WTC11 (cell line): ENCODE data around the gene HOXA7. TPM values are rescaled to one million over a fixed set of nuclear protein-coding genes. Genes with fewer than 3 reads are reported as not detected.
A peak's percentile ranks its signal among the peaks of the same experiment; 100 is the strongest.

ENCODE experiments used
- ATAC-seq: fragments of 200-7000 bp; cut with Tn5 transposase; 2 replicates; pipeline ENCODE4 v1.10.0; 2021; ENCODE audit warnings: mild to moderate bottlenecking, moderate library complexity
- CTCF ChIA-PET: fragments of 300-600 bp; sonication (Branson Sonifier 250); formaldehyde crosslinking; loops from one replicate; lab custom pipeline; 2021; ENCODE audit warnings: antibody characterized with exemption; lab: Charles Lee
- POLR2A ChIA-PET: fragments of 350-600 bp; sonication (Branson Sonifier 250); formaldehyde crosslinking; loops from one replicate; lab custom pipeline; 2021; ENCODE audit warnings: antibody characterized with exemption; lab: Charles Lee
- DNase-seq: peaks from one replicate; pipeline ENCODE4 v3.0.0; 2021; ENCODE audit warnings: low spot score
- H3K27ac Mint-ChIP-seq: 2 replicates; pipeline ENCODE4 v1.8.0; 2021; ENCODE audit warnings: mixed read lengths
- H3K27me3 Mint-ChIP-seq: 2 replicates; pipeline ENCODE4 v1.8.0; 2021; ENCODE audit warnings: low read depth, mild to moderate bottlenecking, moderate library complexity, mixed read lengths
- H3K36me3 Mint-ChIP-seq: 2 replicates; pipeline ENCODE4 v1.8.0; 2021; ENCODE audit warnings: mixed read lengths
- H3K4me1 Mint-ChIP-seq: 2 replicates; pipeline ENCODE4 v1.8.0; 2022; ENCODE audit warnings: mixed read lengths
- H3K4me3 Mint-ChIP-seq: 2 replicates; pipeline ENCODE4 v1.8.0; 2021; ENCODE audit warnings: mild to moderate bottlenecking, moderate library complexity, mixed read lengths
- H3K9me3 Mint-ChIP-seq: 2 replicates; pipeline ENCODE4 v1.8.0; 2021; ENCODE audit warnings: mixed read lengths
- CREB1 ChIP-seq: sonication (generic); formaldehyde crosslinking; IDR thresholded peaks from 2 replicates; pipeline ENCODE4 v1.8.0; 2023; ENCODE audit warnings: mild to moderate bottlenecking, missing genetic modification reagents
- EMX1 ChIP-seq: fragments of 250-450 bp; sonication (Bioruptor Pico); IDR thresholded peaks from 2 replicates; pipeline ENCODE4 v1.8.0; 2021; ENCODE audit warnings: mild to moderate bottlenecking
- ETV6 ChIP-seq: sonication (generic); formaldehyde crosslinking; IDR thresholded peaks from 2 replicates; pipeline ENCODE4 v1.8.1; 2022; ENCODE audit warnings: mild to moderate bottlenecking, missing genetic modification reagents
- FOXJ3 ChIP-seq: sonication (generic); formaldehyde crosslinking; IDR thresholded peaks from 2 replicates; pipeline ENCODE4 v1.9.0; 2021; ENCODE audit warnings: missing genetic modification reagents, mild to moderate bottlenecking, borderline replicate concordance
- GTF2I ChIP-seq: fragments of 250-450 bp; sonication (Bioruptor Pico); conservative IDR thresholded peaks from 2 replicates; pipeline ENCODE4 v1.4.0; 2021; ENCODE audit warnings: mild to moderate bottlenecking
- JUN ChIP-seq: sonication (generic); formaldehyde crosslinking; IDR thresholded peaks from 2 replicates; pipeline ENCODE4 v1.8.0; 2023; ENCODE audit warnings: mild to moderate bottlenecking, missing genetic modification reagents
- KAT7 ChIP-seq: sonication (generic); formaldehyde crosslinking; IDR thresholded peaks from 2 replicates; pipeline ENCODE4 v1.8.1; 2023; ENCODE audit warnings: missing genetic modification reagents, mild to moderate bottlenecking, borderline replicate concordance
- MYBL2 ChIP-seq: sonication (generic); formaldehyde crosslinking; IDR thresholded peaks from 2 replicates; pipeline ENCODE4 v1.8.1; 2023; ENCODE audit warnings: mild to moderate bottlenecking, moderate library complexity, missing genetic modification reagents
- NFATC4 ChIP-seq: fragments of 250-450 bp; sonication (Bioruptor Pico); IDR thresholded peaks from 2 replicates; pipeline ENCODE4 v1.9.0; 2021; ENCODE audit warnings: mild to moderate bottlenecking
- NFYB ChIP-seq: sonication (generic); formaldehyde crosslinking; conservative IDR thresholded peaks from 2 replicates; pipeline ENCODE4 v1.8.0; 2022; ENCODE audit warnings: low read depth, missing genetic modification reagents
- NR2C2 ChIP-seq: sonication (generic); formaldehyde crosslinking; IDR thresholded peaks from 2 replicates; pipeline ENCODE4 v1.8.0; 2022; ENCODE audit warnings: mild to moderate bottlenecking, missing genetic modification reagents
- RELA ChIP-seq: sonication (generic); formaldehyde crosslinking; IDR thresholded peaks from 2 replicates; pipeline ENCODE4 v1.8.1; 2022; ENCODE audit warnings: missing genetic modification reagents, mild to moderate bottlenecking, borderline replicate concordance
- RORB ChIP-seq: fragments of 250-450 bp; sonication (Bioruptor Pico); IDR thresholded peaks from 2 replicates; pipeline ENCODE4 v1.9.0; 2021; ENCODE audit warnings: mild to moderate bottlenecking
- SMAD3 ChIP-seq: sonication (generic); formaldehyde crosslinking; IDR thresholded peaks from 2 replicates; pipeline ENCODE4 v1.8.0; 2022; ENCODE audit warnings: missing genetic modification reagents, mild to moderate bottlenecking, borderline replicate concordance
- ZNF138 ChIP-seq: sonication (generic); formaldehyde crosslinking; conservative IDR thresholded peaks from 2 replicates; pipeline ENCODE4 v1.8.1; 2022; ENCODE audit warnings: mild to moderate bottlenecking, moderate library complexity, missing genetic modification reagents
- ZNF416 ChIP-seq: fragments of 250-450 bp; sonication (Bioruptor Pico); IDR thresholded peaks from 2 replicates; pipeline ENCODE4 v1.9.0; 2021; ENCODE audit warnings: mild to moderate bottlenecking, inconsistent platforms
- ZNF423 ChIP-seq: fragments of 250-450 bp; sonication (Bioruptor Pico); IDR thresholded peaks from 2 replicates; pipeline ENCODE4 v2.1.2; 2022; ENCODE audit warnings: mild to moderate bottlenecking, moderate library complexity
- total RNA-seq: library from RNA; stranded (reverse); gene quantifications from 3 replicates; pipeline ENCODE4 v1.2.3, GENCODE V29; 2021
- TF ChIP-seq, protein P1 (sequence below): sonication (generic); formaldehyde crosslinking; IDR thresholded peaks from 2 replicates; pipeline ENCODE4 v1.8.1; 2022; ENCODE audit warnings: missing genetic modification reagents, borderline replicate concordance
- TF ChIP-seq, protein P2 (sequence below): sonication (generic); formaldehyde crosslinking; IDR thresholded peaks from 2 replicates; pipeline ENCODE4 v1.8.0; 2022; ENCODE audit warnings: missing genetic modification reagents
- TF ChIP-seq, protein P3 (sequence below): sonication (generic); formaldehyde crosslinking; IDR thresholded peaks from 2 replicates; pipeline ENCODE4 v1.8.1; 2023; ENCODE audit warnings: mild to moderate bottlenecking, moderate library complexity, missing genetic modification reagents
- TF ChIP-seq, protein P4 (sequence below): sonication (generic); formaldehyde crosslinking; conservative IDR thresholded peaks from 2 replicates; pipeline ENCODE4 v1.8.1; 2023; ENCODE audit warnings: mild to moderate bottlenecking, low read depth, missing genetic modification reagents, moderate library complexity
- TF ChIP-seq, protein P5 (sequence below): sonication (generic); formaldehyde crosslinking; IDR thresholded peaks from 2 replicates; pipeline ENCODE4 v1.8.0; 2022; ENCODE audit warnings: mild to moderate bottlenecking, missing genetic modification reagents
- TF ChIP-seq, protein P6 (sequence below): sonication (generic); formaldehyde crosslinking; IDR thresholded peaks from 2 replicates; pipeline ENCODE4 v1.8.1; 2022; ENCODE audit warnings: mild to moderate bottlenecking, moderate library complexity, missing genetic modification reagents
- TF ChIP-seq, protein P7 (sequence below): fragments of 250-450 bp; sonication (Bioruptor Pico); IDR thresholded peaks from 2 replicates; pipeline ENCODE4 v1.9.0; 2021; ENCODE audit warnings: moderate library complexity, mild to moderate bottlenecking, inconsistent platforms, borderline replicate concordance

The HOXA7 gene
- total RNA-seq, 1 experiment from 2014 or later: not detected

DNA sequence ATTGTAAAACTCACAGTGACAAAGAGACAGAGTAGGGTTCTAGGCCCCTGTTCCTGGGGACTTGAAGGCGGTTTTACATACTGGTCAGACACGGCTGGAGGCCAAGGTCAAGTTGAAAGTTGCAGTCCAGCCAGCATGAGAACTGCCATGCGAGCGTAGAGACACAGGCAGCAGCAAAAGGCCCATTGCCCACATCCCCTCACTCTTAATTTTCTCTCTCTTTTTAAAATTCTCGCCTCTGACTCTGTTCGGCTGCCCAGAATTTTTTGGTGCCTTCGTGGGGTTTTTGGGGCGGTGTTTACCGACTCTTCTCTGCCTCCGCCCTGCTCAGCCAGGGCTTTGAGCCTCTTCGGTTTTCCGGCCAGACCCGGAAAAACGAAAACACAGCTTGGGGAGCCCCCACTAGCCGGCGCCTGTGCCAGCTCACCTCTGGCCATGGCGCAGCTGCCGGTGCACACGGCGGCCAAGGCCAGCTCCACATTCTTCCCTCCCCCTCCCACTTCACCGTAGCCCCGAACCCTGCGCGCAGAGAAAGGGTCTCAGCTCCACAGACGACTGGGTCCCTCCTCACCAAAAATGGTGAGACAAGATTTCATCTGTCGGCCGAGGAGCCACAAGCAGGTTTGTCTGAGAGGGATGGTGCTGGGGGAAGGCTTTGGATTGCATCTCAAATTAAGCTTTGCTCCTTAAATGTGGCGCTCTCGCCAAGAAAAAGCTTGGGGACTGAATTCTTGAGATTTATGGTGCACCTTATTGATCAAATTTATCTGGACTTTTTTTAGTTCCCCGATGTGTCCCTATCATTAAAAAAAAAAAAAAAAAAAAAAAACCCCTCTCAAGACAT, 45.8 kb upstream of the HOXA7 start:
- Mint-ChIP-seq H3K36me3 (no peaks in the 10 kb centered on the region), H3K4me3 (peak overlapping the region; percentile 45), H3K27me3 (peaks cover 96% of the 10 kb centered on the region), H3K4me1 (peaks cover 36% of the 10 kb centered on the region), H3K9me3 (no peaks in the 10 kb centered on the region), H3K27ac (no peak overlapping the region)
- ATAC-seq (no peak), DNase-seq (no peak)
- CTCF ChIA-PET: interaction anchor here (1.5 to 2.8 kb wide), 2 partner anchors 23 to 573 kb away, joined by 3 to 14 read pairs; no protein-coding TSS in a partner anchor
- POLR2A ChIA-PET: no interaction called here
- TF ChIP-seq GTF2I (CRISPR knock-in tag): no peak
- no peak for TF ChIP-seq CREB1 (CRISPR knock-in tag)
- no peak for TF ChIP-seq ZNF423 (CRISPR knock-in tag)
- TF ChIP-seq RORB (CRISPR knock-in tag): no peak
- no peak for TF ChIP-seq NR2C2 (CRISPR knock-in tag)
- TF ChIP-seq, protein P1, sequence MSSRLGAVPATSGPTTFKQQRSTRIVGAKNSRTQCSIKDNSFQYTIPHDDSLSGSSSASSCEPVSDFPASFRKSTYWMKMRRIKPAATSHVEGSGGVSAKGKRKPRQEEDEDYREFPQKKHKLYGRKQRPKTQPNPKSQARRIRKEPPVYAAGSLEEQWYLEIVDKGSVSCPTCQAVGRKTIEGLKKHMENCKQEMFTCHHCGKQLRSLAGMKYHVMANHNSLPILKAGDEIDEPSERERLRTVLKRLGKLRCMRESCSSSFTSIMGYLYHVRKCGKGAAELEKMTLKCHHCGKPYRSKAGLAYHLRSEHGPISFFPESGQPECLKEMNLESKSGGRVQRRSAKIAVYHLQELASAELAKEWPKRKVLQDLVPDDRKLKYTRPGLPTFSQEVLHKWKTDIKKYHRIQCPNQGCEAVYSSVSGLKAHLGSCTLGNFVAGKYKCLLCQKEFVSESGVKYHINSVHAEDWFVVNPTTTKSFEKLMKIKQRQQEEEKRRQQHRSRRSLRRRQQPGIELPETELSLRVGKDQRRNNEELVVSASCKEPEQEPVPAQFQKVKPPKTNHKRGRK (CRISPR knock-in tag): no peak
- TF ChIP-seq ZNF138 (CRISPR knock-in tag): no peak
- no peak for TF ChIP-seq FOXJ3 (CRISPR knock-in tag)
- no peak for TF ChIP-seq JUN (CRISPR knock-in tag)
- TF ChIP-seq, protein P2, sequence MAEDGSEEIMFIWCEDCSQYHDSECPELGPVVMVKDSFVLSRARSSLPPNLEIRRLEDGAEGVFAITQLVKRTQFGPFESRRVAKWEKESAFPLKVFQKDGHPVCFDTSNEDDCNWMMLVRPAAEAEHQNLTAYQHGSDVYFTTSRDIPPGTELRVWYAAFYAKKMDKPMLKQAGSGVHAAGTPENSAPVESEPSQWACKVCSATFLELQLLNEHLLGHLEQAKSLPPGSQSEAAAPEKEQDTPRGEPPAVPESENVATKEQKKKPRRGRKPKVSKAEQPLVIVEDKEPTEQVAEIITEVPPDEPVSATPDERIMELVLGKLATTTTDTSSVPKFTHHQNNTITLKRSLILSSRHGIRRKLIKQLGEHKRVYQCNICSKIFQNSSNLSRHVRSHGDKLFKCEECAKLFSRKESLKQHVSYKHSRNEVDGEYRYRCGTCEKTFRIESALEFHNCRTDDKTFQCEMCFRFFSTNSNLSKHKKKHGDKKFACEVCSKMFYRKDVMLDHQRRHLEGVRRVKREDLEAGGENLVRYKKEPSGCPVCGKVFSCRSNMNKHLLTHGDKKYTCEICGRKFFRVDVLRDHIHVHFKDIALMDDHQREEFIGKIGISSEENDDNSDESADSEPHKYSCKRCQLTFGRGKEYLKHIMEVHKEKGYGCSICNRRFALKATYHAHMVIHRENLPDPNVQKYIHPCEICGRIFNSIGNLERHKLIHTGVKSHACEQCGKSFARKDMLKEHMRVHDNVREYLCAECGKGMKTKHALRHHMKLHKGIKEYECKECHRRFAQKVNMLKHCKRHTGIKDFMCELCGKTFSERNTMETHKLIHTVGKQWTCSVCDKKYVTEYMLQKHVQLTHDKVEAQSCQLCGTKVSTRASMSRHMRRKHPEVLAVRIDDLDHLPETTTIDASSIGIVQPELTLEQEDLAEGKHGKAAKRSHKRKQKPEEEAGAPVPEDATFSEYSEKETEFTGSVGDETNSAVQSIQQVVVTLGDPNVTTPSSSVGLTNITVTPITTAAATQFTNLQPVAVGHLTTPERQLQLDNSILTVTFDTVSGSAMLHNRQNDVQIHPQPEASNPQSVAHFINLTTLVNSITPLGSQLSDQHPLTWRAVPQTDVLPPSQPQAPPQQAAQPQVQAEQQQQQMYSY: no peak
- no peak for TF ChIP-seq NFATC4
- no peak for TF ChIP-seq ETV6 (CRISPR knock-in tag)

DNA sequence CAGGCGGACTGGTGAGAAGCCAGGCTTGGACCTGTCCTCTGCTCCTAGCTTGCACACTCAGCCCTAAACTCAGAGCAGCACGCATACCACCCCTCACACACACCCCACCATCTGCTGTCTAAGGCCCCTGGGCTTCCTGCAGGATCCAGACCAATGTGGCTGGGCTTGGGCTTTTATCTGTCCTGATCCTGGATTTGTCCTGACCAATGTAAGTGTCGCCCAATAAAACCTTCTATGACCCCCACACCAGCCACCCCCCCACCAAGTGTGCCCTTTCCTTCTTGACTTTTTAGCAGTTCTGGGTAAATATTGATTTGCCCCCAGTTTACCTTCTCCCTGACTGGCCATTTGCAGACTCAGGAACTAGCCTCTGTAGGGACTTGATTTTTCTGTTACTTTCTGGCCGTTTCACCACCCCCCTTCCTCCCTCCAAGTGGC, 45.1 kb upstream of the HOXA7 start:
- Mint-ChIP-seq H3K4me3 (no peak overlapping the region), H3K27me3 (peaks cover 96% of the 10 kb centered on the region), H3K27ac (no peak overlapping the region), H3K9me3 (no peaks in the 10 kb centered on the region), H3K36me3 (no peaks in the 10 kb centered on the region), H3K4me1 (peaks cover 36% of the 10 kb centered on the region)
- ChIA-PET CTCF (interaction anchor here (1.5 to 2.8 kb wide), 2 partner anchors 22 to 573 kb away, joined by 3 to 14 read pairs; no protein-coding TSS in a partner anchor), POLR2A (no interaction called here)
- DNase-seq (no peak), ATAC-seq (no peak)
- no peak for TF ChIP-seq NFYB (CRISPR knock-in tag)
- TF ChIP-seq MYBL2 (CRISPR knock-in tag): no peak
- TF ChIP-seq ZNF416 (CRISPR knock-in tag): no peak
- no peak for TF ChIP-seq RELA
- TF ChIP-seq EMX1 (CRISPR knock-in tag): no peak
- TF ChIP-seq, protein P3, sequence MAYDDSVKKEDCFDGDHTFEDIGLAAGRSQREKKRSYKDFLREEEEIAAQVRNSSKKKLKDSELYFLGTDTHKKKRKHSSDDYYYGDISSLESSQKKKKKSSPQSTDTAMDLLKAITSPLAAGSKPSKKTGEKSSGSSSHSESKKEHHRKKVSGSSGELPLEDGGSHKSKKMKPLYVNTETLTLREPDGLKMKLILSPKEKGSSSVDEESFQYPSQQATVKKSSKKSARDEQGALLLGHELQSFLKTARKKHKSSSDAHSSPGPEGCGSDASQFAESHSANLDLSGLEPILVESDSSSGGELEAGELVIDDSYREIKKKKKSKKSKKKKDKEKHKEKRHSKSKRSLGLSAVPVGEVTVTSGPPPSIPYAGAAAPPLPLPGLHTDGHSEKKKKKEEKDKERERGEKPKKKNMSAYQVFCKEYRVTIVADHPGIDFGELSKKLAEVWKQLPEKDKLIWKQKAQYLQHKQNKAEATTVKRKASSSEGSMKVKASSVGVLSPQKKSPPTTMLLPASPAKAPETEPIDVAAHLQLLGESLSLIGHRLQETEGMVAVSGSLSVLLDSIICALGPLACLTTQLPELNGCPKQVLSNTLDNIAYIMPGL (CRISPR knock-in tag): no peak
- TF ChIP-seq, protein P4, sequence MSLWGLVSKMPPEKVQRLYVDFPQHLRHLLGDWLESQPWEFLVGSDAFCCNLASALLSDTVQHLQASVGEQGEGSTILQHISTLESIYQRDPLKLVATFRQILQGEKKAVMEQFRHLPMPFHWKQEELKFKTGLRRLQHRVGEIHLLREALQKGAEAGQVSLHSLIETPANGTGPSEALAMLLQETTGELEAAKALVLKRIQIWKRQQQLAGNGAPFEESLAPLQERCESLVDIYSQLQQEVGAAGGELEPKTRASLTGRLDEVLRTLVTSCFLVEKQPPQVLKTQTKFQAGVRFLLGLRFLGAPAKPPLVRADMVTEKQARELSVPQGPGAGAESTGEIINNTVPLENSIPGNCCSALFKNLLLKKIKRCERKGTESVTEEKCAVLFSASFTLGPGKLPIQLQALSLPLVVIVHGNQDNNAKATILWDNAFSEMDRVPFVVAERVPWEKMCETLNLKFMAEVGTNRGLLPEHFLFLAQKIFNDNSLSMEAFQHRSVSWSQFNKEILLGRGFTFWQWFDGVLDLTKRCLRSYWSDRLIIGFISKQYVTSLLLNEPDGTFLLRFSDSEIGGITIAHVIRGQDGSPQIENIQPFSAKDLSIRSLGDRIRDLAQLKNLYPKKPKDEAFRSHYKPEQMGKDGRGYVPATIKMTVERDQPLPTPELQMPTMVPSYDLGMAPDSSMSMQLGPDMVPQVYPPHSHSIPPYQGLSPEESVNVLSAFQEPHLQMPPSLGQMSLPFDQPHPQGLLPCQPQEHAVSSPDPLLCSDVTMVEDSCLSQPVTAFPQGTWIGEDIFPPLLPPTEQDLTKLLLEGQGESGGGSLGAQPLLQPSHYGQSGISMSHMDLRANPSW (CRISPR knock-in tag): no peak
- TF ChIP-seq, protein P5, sequence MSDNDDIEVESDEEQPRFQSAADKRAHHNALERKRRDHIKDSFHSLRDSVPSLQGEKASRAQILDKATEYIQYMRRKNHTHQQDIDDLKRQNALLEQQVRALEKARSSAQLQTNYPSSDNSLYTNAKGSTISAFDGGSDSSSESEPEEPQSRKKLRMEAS (CRISPR knock-in tag): no peak
- TF ChIP-seq KAT7: no peak
- TF ChIP-seq, protein P6, sequence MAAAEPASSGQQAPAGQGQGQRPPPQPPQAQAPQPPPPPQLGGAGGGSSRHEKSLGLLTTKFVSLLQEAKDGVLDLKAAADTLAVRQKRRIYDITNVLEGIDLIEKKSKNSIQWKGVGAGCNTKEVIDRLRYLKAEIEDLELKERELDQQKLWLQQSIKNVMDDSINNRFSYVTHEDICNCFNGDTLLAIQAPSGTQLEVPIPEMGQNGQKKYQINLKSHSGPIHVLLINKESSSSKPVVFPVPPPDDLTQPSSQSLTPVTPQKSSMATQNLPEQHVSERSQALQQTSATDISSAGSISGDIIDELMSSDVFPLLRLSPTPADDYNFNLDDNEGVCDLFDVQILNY (CRISPR knock-in tag): no peak
- TF ChIP-seq SMAD3 (CRISPR knock-in tag): no peak
- TF ChIP-seq, protein P7, sequence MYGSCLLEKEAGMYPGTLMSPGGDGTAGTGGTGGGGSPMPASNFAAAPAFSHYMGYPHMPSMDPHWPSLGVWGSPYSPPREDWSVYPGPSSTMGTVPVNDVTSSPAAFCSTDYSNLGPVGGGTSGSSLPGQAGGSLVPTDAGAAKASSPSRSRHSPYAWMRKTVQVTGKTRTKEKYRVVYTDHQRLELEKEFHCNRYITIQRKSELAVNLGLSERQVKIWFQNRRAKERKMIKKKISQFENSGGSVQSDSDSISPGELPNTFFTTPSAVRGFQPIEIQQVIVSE (CRISPR knock-in tag): no peak
